GM18526 (cell line): Measurements from ENCODE around the gene ANKS3.

Experiments used
- POLR2A ChIP-seq: IDR thresholded peaks from 3 replicates; pipeline ENCODE4 v1.6.1; 2011; ENCODE audit not compliant: insufficient read length; ENCODE audit errors: extremely low read depth

ANKS3 gene

GRCh38 chr16:4679156-4679849, 54.8 kb downstream of the ANKS3 start:
- no peak for TF ChIP-seq POLR2A

- TF ChIP-seq POLR2A = no peak
Measured at GRCh38 chr16:4678596-4678995, 55.5 kb downstream of the ANKS3 start.

- no peak for TF ChIP-seq POLR2A
Measured at GRCh38 chr16:4677994-4678393, 56.1 kb downstream of the ANKS3 start.

- no peak for TF ChIP-seq POLR2A
Measured at GRCh38 chr16:4677390-4677789, 56.7 kb downstream of the ANKS3 start.

- no peak for TF ChIP-seq POLR2A
Measured at GRCh38 chr16:4676831-4677230, 57.2 kb downstream of the ANKS3 start.

GRCh38 chr16:4675864-4676786, 57.9 kb downstream of the ANKS3 start:
- no peak for TF ChIP-seq POLR2A

- no peak for TF ChIP-seq POLR2A
Measured at GRCh38 chr16:4674926-4675530, 59.0 kb downstream of the ANKS3 start.

- TF ChIP-seq POLR2A = no peak
Measured at GRCh38 chr16:4673387-4674046, 60.6 kb downstream of the ANKS3 start.

GRCh38 chr16:4668313-4668960, 65.6 kb downstream of the ANKS3 start:
- TF ChIP-seq POLR2A = no peak

GRCh38 chr16:4667203-4667963, 66.7 kb downstream of the ANKS3 start:
- TF ChIP-seq POLR2A = no peak

- no peak for TF ChIP-seq POLR2A
Measured at GRCh38 chr16:4666537-4667202, 67.4 kb downstream of the ANKS3 start.

GRCh38 chr16:4664538-4665418, 69.3 kb downstream of the ANKS3 start:
- no peak for TF ChIP-seq POLR2A
